ENCODE measurements around the gene BNC2.

Gene BNC2

GRCh38 chr9:16755467-16756160 lies 114.9 kb downstream of the BNC2 start:
- DNase-seq (ENCODE audit: low spot score), result no peak

- DNase-seq (ENCODE audit: low spot score), result no peak
These were observed 115.8 kb downstream of the BNC2 start for GRCh38 chr9:16754662-16755061.

- no peak for DNase-seq (ENCODE audit: low spot score)
These were observed 117.2 kb downstream of the BNC2 start for GRCh38 chr9:16753256-16753655.

GRCh38 chr9:16752601-16753000 lies 117.9 kb downstream of the BNC2 start:
- no peak for DNase-seq (ENCODE audit: low spot score)

- DNase-seq (ENCODE audit: low spot score), result no peak
These were observed 119.9 kb downstream of the BNC2 start for GRCh38 chr9:16750553-16750952.

GRCh38 chr9:16745359-16745758 lies 125.1 kb downstream of the BNC2 start:
- DNase-seq (ENCODE audit: low spot score), result no peak

GRCh38 chr9:16744394-16744793 lies 126.1 kb downstream of the BNC2 start:
- DNase-seq (ENCODE audit: low spot score), result no peak

GRCh38 chr9:16743375-16743774 lies 127.1 kb downstream of the BNC2 start:
- no peak for DNase-seq (ENCODE audit: low spot score)

- DNase-seq (ENCODE audit: low spot score), result no peak
These were observed 135.5 kb downstream of the BNC2 start for GRCh38 chr9:16735001-16735400.

GRCh38 chr9:16732546-16732945 lies 137.9 kb downstream of the BNC2 start:
- DNase-seq (ENCODE audit: low spot score), result peak; percentile 77

GRCh38 chr9:16730162-16730561 lies 140.3 kb downstream of the BNC2 start:
- no peak for DNase-seq (ENCODE audit: low spot score)

GRCh38 chr9:16729651-16730050 lies 140.8 kb downstream of the BNC2 start:
- DNase-seq (ENCODE audit: low spot score), result no peak

- no peak for DNase-seq (ENCODE audit: low spot score)
These were observed 142.3 kb downstream of the BNC2 start for GRCh38 chr9:16728137-16728508.

- DNase-seq (ENCODE audit: low spot score), result no peak
These were observed 142.9 kb downstream of the BNC2 start for GRCh38 chr9:16727452-16728136.

GRCh38 chr9:16726718-16727451 lies 143.6 kb downstream of the BNC2 start:
- DNase-seq (ENCODE audit: low spot score), result no peak

- no peak for DNase-seq (ENCODE audit: low spot score)
These were observed 144.4 kb downstream of the BNC2 start for GRCh38 chr9:16726029-16726428.

GRCh38 chr9:16725066-16725465 lies 145.4 kb downstream of the BNC2 start:
- no peak for DNase-seq (ENCODE audit: low spot score)

GRCh38 chr9:16721972-16722371 lies 148.5 kb downstream of the BNC2 start:
- DNase-seq (ENCODE audit: low spot score), result no peak

- DNase-seq (ENCODE audit: low spot score), result no peak
These were observed 150.1 kb downstream of the BNC2 start for GRCh38 chr9:16720386-16720785.

GRCh38 chr9:16719921-16720320 lies 150.5 kb downstream of the BNC2 start:
- DNase-seq (ENCODE audit: low spot score), result no peak

GRCh38 chr9:16718952-16719351 lies 151.5 kb downstream of the BNC2 start:
- DNase-seq (ENCODE audit: low spot score), result no peak

GRCh38 chr9:16718296-16718695 lies 152.2 kb downstream of the BNC2 start:
- no peak for DNase-seq (ENCODE audit: low spot score)

- DNase-seq (ENCODE audit: low spot score), result no peak
These were observed 153.9 kb downstream of the BNC2 start for GRCh38 chr9:16716601-16717000.

Data from COLO829 (cell line).